HAP-1 (cell line): ENCODE measurements around the gene ENO3.

Experiments used
- DNase-seq, 2 experiments: peaks; one replicate each; pipeline ENCODE4 v3.0.0-alpha.2; 2016 to 2020; ENCODE audit warnings: low spot score in 2 of 2
- H3K27me3 ChIP-seq: fragments of 250-450 bp; sonication (Bioruptor Pico); 2 replicates; pipeline ENCODE4 v1.5.1; 2020; ENCODE audit warnings: low read depth, mild to moderate bottlenecking, moderate library complexity
- H3K36me3 ChIP-seq: fragments of 250-450 bp; sonication (Bioruptor Pico); replicated peaks from 2 replicates; pipeline ENCODE4 v1.5.1; 2020; ENCODE audit warnings: mild to moderate bottlenecking
- H3K4me1 ChIP-seq: fragments of 250-450 bp; sonication (Bioruptor Pico); 2 replicates; pipeline ENCODE4 v1.5.1; 2020; ENCODE audit warnings: mild to moderate bottlenecking
- H3K4me3 ChIP-seq: fragments of 250-450 bp; sonication (Bioruptor Pico); 2 replicates; pipeline ENCODE4 v1.5.1; 2020; ENCODE audit warnings: mild to moderate bottlenecking, moderate library complexity
- H3K9me3 ChIP-seq: fragments of 250-450 bp; sonication (Bioruptor Pico); 2 replicates; pipeline ENCODE4 v1.5.1; 2020; ENCODE audit warnings: mild to moderate bottlenecking, moderate library complexity
- in situ Hi-C: fragments of 300-500 bp; cut with MboI; formaldehyde crosslinking; loops from 3 replicates; pipeline ENCODE4 v1.14.3; 2020; ENCODE audit warnings: low sequenced_read_pairs, inconsistent platforms, mixed read lengths

Gene ENO3

DNA sequence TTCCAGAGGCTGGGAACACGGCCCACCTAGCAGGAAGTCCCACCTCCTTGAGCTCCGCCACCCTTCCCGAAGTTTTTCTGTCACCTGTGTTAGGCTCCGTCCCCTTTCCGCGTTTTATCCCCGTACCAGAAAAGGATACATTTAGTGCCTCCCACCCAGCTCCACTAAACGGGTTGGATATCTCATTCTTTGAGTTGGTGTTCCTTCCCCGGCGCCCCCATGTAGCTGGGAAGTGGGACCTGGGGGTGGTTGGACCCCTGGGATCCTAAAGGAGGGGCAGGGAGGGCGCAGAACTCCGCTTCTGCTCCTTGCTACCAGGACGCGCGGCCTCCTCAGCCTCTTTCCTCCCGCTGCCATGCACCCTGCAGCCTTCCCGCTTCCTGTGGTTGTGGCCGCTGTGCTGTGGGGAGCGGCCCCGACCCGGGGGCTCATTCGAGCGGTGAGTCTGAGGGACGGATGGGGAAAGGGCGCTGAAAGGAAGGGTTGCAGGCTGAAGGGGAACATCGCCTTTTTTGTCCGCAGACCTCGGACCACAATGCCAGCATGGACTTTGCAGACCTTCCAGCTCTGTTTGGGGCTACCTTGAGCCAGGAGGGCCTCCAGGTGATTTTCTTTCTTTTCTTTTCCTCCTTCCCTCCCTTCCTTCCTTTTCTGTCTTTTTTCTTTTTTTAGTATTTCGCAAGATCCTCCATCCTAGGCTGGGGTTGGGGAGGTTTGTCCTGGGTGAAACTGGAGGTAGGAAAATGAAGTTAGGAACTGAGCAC is 10.2 kb upstream of the ENO3 start:
- Histone ChIP-seq H3K4me1 (peaks cover 14% of the 10 kb centered on the region), H3K9me3 (no peaks in the 10 kb centered on the region), H3K36me3 (peaks cover 64% of the 10 kb centered on the region), H3K27me3 (no peaks in the 10 kb centered on the region), H3K4me3 (peak overlapping the region; percentile 70)
- peak; percentile 90 to 91 for DNase-seq
- in situ Hi-C loops: no loop called here

DNA sequence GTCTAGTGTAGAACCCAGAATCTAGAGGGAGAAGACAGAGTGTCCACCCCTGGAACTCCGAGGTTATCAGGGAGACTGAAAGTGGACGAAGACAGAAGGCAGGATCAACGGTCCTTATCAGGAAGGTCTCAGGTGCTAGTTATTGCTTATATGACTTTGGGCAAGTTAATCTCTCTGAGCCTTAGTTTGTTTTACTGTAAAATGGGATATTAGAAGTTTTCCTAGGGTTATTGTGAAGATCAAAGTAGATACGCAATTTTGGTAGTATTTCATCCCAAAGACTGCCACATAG is 9.7 kb upstream of the ENO3 start:
- Histone ChIP-seq H3K9me3 (no peaks in the 10 kb centered on the region), H3K4me1 (peaks cover 14% of the 10 kb centered on the region), H3K36me3 (peaks cover 69% of the 10 kb centered on the region), H3K27me3 (no peaks in the 10 kb centered on the region), H3K4me3 (peak overlapping the region; percentile 70)
- no peak for DNase-seq
- in situ Hi-C loops: no loop called here

DNA sequence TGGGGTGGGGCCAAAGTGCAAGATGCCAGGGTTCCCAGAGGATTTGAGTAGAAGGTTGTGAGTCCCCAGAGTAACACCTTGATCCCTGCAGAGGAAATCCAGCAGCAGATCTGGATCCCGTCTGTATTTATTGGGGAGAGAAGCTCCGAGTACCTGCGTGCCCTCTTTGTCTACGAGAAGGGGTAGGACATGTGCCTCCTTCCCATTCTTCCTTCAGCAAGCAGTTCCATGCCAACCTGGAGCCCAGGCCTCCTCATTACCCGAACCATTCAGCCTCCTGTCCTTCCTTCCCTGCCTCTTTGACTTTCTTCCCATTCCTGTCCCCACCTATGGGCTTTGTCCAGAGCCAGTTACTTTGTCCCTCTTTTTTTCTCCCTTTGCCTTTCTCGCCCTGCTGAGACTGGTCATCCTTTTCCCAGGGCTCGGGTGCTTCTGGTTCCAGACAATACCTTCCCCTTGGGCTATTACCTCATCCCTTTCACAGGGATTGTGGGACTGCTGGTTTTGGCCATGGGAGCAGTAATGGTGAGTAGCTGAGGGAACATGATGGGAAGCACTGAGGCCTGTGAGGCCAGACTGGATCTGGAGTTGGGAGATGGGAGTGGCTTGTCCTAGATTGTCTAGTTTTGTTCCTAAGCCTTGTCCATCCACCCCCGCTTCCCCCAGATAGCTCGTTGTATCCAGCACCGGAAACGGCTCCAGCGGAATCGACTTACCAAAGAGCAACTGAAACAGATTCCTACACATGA is 8.0 kb upstream of the ENO3 start:
- H3K27me3 ChIP-seq: no peaks in the 10 kb centered on the region
- no peak overlapping the region for H3K4me3 ChIP-seq
- in situ Hi-C loops: no loop called here
- DNase-seq: no peak
- H3K36me3 ChIP-seq: peaks cover 69% of the 10 kb centered on the region
- peaks cover 14% of the 10 kb centered on the region for H3K4me1 ChIP-seq
- no peaks in the 10 kb centered on the region for H3K9me3 ChIP-seq

DNA sequence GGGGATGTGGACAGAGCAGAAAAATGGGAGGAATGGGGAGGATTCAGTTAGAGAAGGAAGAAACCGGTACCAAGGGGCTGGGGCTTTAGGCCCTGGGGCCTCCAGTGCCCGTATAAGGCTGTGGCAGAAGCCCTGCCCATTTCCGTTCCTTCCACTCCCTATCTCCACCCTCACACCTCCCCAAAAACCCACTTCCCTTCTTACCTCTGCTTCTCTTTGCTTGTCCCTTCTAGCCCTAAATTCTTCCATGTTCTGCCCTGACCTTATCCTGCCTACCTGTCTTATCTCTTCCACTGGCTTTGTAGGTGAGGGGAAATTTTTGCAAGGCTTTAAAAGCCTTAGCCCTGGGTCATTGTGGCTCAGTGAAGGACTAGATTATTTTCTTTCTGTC is 6.8 kb upstream of the ENO3 start:
- H3K4me3 ChIP-seq: no peak overlapping the region
- H3K4me1 ChIP-seq: peaks cover 8% of the 10 kb centered on the region
- in situ Hi-C loops: no loop called here
- H3K27me3 ChIP-seq: no peaks in the 10 kb centered on the region
- peaks cover 63% of the 10 kb centered on the region for H3K36me3 ChIP-seq
- no peaks in the 10 kb centered on the region for H3K9me3 ChIP-seq
- no peak for DNase-seq

DNA sequence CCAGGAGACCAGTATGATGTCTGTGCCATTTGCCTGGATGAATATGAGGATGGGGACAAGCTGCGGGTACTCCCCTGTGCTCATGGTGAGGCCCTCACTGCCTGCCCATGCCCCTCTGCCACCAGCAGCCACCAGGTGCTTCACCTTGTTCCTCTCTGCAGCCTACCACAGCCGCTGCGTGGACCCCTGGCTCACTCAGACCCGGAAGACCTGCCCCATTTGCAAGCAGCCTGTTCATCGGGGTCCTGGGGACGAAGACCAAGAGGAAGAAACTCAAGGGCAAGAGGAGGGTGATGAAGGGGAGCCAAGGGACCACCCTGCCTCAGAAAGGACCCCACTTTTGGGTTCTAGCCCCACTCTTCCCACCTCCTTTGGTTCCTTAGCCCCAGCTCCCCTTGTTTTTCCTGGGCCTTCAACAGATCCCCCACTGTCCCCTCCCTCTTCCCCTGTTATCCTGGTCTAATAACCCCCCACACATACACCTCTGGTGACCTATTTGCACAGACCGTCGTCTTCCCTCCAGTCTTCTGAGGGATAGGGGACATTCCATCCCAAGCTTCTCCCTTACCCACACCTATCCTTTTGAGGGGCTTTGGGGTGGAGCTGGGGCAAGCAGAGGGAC is 6.3 kb upstream of the ENO3 start:
- Histone ChIP-seq H3K4me1 (peaks cover 9% of the 10 kb centered on the region), H3K27me3 (no peaks in the 10 kb centered on the region), H3K36me3 (peaks cover 63% of the 10 kb centered on the region), H3K4me3 (no peak overlapping the region), H3K9me3 (no peaks in the 10 kb centered on the region)
- DNase-seq: no peak
- in situ Hi-C loops: no loop called here

DNA sequence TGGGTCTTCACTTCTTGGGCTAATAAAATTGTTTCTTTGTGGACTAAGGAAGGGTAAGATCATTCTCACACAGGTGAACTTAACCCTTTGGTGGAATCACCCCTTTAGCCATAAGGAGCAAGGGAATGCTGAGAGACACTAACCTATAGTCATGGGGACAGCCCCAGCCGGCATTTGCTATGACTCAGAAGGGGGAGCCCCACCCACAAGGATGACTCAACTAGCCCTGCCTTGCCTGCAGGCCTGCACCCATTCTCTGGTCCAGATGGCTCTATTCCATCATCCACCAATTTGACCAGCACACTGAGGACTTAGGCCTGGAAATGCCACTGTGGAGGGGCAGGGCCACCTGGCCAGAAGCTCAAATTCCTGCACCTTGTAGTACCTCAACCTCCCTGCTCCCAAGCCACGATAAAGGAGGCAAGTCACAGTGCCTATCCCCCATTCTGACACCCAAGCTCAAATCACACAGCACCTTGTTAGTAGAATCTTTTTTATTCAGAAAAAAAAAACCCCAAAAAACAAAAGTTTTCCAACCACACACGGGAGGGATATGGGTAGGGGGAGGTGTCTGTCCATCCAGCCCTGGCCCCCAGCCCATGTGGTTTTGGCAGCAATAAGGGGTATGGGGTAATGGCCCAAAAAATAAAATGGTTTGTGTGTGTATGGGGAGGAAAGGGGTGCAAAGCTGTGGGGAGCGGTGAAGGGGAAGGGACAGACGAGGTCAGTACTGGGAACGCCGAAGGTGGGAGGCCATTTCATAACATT is 5.6 kb upstream of the ENO3 start:
- in situ Hi-C loops: no loop called here
- Histone ChIP-seq H3K36me3 (peaks cover 63% of the 10 kb centered on the region), H3K4me1 (peaks cover 14% of the 10 kb centered on the region)

DNA sequence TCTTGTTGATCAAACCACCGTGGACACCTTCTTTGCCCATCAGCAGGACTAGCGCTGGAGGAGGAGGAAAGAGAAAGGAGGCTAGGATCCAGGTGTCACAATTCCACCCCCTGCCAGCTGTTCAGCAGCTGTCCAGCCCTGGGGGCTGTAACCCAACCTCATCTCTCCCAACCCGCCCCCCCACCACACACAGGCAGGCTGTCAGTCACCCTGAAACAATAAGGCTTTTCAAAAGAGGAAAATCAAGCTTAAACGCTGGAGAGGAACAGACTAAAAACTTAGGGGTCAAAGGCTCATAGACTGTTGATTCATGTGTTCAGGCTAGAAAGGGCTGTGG is 5.0 kb upstream of the ENO3 start:
- in situ Hi-C loops: no loop called here
- Histone ChIP-seq H3K9me3 (no peaks in the 10 kb centered on the region), H3K36me3 (peaks cover 63% of the 10 kb centered on the region), H3K4me1 (peaks cover 19% of the 10 kb centered on the region), H3K27me3 (no peaks in the 10 kb centered on the region), H3K4me3 (peak overlapping the region; percentile 98)
- DNase-seq: no peak

More for the DNA sequence above, 5.6 kb upstream of the ENO3 start:
- no peaks in the 10 kb centered on the region for H3K27me3 ChIP-seq
- H3K9me3 ChIP-seq: no peaks in the 10 kb centered on the region
- no peak overlapping the region for H3K4me3 ChIP-seq
- peak in 1 of 2 experiments; percentile 60 for DNase-seq

DNA sequence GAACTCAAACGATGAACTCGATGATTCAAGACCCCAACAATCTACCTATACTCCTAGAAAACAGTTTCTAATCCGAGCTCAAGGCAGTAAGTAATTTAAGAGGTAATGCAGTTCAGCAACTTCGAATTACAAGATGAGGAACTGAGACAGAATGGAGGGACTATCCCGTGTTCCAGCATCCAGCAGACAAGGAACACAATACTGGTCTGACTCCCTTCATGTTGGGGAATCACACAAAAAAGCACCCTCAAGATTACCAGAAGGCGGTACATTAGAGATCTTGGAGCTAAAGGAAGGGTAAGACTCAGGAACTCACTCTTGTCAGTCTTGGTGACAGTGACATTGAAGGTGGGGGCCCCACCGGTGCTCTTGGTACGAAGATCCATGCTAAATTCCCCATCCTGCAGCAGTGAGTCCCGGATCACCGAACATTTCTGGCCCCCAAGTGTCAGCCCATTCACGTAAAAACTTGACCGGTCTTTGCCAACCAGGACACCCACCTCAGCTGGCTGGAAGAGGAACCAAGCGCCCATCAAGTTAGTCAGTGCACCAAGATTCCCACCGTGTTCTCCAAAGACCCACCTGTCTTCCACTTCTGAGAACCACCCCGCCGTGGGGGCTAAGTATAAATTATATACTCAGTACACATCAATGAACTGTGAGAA is 4.5 kb upstream of the ENO3 start:
- in situ Hi-C loops: no loop called here
- peaks cover 63% of the 10 kb centered on the region for H3K36me3 ChIP-seq

DNA sequence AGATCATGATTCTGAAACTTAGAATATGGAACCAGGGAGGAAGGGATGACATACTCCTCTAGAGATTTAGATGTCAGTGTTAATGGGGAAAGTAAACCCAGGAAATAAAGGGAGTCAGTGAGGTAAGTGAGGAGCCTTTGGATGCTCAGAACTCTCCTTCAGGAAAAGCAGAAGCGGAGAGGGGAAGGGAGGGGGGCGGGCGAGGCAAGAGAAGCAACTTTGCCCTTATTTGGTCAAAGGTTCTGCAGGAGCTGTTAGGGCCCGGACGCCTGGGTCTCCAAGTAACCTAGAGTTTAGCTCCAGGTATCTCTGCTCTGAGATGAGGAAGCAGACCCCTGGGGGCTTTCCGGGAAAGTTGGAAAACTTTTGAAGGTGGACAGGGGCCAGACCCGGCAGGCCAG is 3.9 kb upstream of the ENO3 start:
- DNase-seq: no peak
- peak overlapping the region; percentile 98 for H3K4me3 ChIP-seq
- H3K4me1 ChIP-seq: peaks cover 18% of the 10 kb centered on the region
- no peaks in the 10 kb centered on the region for H3K27me3 ChIP-seq
- H3K36me3 ChIP-seq: peaks cover 57% of the 10 kb centered on the region
- no peaks in the 10 kb centered on the region for H3K9me3 ChIP-seq
- in situ Hi-C loops: no loop called here

More for the DNA sequence above, 4.5 kb upstream of the ENO3 start:
- no peaks in the 10 kb centered on the region for H3K9me3 ChIP-seq
- H3K4me3 ChIP-seq: peak overlapping the region; percentile 98
- no peak for DNase-seq
- peaks cover 23% of the 10 kb centered on the region for H3K4me1 ChIP-seq
- H3K27me3 ChIP-seq: no peaks in the 10 kb centered on the region

DNA sequence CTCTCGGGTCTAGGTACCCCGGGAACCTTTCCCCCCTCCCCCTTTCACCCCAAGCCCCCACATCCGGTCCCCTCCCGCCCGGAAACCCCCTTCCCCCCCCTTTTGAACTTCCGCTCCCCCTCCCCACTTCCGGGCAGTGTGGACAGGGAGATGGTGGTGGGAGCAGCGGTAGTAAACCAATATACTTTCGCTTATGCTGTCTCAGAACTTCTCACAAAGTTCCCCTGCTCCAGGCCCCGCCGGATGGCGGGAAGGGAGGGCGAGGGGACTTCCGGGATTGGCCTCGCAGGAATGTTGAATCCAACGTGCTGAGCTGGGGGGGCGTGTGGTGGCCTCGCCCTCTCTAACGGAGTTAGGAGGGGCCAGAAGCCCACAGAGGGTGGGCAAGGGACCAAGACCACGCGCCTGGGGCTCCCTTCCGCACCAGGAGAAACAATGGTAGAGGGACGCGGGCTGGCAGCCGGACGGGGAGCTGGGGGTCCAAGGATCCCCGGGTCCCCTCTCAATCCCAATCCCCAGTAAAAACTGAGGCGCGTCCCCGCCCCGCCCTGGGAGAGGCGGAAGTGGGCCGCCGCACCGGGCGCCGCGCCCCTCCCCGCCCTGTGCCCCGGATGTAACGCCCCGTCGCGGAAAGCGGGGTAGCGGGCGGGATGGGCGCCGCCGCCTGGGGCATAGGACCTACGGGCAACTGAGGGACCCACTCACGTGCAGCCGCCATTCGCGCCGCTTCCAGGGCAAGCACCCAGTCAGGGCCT is 3.3 kb upstream of the ENO3 start:
- Histone ChIP-seq H3K9me3 (no peaks in the 10 kb centered on the region), H3K4me3 (peak overlapping the region; percentile 98), H3K4me1 (peaks cover 18% of the 10 kb centered on the region), H3K27me3 (no peaks in the 10 kb centered on the region), H3K36me3 (peaks cover 54% of the 10 kb centered on the region)
- in situ Hi-C loops: no loop called here
- DNase-seq: peak; percentile 46 to 74

DNA sequence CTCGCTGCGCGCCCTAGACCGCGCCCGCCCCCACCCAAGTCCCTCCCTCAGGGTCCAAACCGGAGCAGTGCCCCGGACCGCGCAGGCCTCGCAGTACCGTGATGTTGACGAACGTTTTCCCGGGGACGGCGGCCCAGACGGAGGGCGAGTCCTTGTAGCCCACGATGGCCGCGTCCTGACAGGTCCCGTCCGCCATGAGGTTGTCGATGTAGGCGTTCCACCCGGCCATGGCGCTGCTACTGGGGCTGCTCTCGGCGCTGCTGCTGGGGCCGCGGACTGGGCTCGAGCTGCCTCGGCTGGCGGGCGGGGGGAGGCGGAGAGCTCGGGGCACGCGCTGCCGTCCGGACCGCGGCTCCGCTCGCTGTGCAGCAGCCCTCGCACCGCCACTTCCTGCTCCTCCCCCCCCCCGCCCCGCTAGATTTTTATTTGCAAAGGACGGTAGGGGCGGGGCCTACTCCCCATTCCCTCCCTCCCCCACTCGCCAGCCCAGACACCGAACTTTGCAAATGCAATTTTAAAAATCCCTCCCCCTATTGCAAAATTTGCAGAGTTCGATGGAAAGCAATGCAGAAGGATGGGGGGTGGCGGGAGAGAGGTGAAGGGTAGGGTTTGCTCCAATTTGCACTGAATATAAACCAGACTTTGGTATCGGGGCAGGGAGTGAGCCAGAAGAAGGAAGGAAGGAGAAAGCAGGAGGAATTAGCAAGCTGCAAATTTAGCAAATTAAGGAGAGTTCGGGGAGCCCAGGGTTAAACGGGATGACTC is 2.6 kb upstream of the ENO3 start, which contains the start of gene PFN1:
PFN1 (minus strand) TSS at position 365 of the 765 bp plus-strand sequence; CDS start at position 229, 136 bp downstream.
- Histone ChIP-seq H3K27me3 (no peaks in the 10 kb centered on the region), H3K9me3 (no peaks in the 10 kb centered on the region), H3K36me3 (peaks cover 47% of the 10 kb centered on the region), H3K4me3 (peak within 1 kb of the TSS; percentile 98), H3K4me1 (peaks cover 18% of the 10 kb centered on the region)
- peak; percentile 89 to 95 for DNase-seq
- in situ Hi-C loops: no loop called here

DNA sequence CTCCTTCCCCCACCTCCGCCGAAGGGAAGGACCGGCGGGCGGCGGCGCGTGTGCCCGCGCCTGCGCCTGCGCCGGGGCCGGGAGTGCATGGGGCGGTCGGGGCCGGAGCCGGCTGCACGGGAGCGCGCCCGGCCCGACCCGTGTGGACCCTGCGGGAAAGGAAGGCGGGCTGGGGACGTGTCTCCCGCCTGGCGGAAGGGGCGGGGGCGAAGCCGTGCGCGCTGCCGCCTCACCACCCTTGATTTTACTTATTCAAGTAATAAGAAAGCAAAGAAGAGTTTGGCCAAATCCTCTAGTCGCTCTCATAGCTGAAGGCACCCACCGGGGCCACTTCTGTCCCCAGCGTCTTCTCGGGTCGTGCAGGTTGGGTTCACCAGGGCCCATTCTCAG is 2.0 kb upstream of the ENO3 start:
- Histone ChIP-seq H3K4me1 (peaks cover 18% of the 10 kb centered on the region), H3K9me3 (no peaks in the 10 kb centered on the region), H3K27me3 (no peaks in the 10 kb centered on the region), H3K36me3 (peaks cover 41% of the 10 kb centered on the region), H3K4me3 (peak overlapping the region; percentile 98)
- peak; percentile 85 to 89 for DNase-seq
- in situ Hi-C loops: no loop called here
